Astrocyte (in vitro differentiated cells and primary cell): Measurements from ENCODE around the gene PLD3.

Experiments used
- CTCF ChIP-seq: IDR thresholded peaks from 2 replicates; pipeline ENCODE4 v1.5.1; 2011; ENCODE audit warnings: low read depth, mild to moderate bottlenecking, inconsistent platforms, low read length, moderate library complexity; ENCODE audit not compliant: insufficient read depth
- EZH2 ChIP-seq: IDR thresholded peaks from 2 replicates; pipeline ENCODE4 v1.6.1; 2012; ENCODE audit warnings: mild to moderate bottlenecking, low read length, inconsistent platforms; ENCODE audit not compliant: insufficient read depth

DNA sequence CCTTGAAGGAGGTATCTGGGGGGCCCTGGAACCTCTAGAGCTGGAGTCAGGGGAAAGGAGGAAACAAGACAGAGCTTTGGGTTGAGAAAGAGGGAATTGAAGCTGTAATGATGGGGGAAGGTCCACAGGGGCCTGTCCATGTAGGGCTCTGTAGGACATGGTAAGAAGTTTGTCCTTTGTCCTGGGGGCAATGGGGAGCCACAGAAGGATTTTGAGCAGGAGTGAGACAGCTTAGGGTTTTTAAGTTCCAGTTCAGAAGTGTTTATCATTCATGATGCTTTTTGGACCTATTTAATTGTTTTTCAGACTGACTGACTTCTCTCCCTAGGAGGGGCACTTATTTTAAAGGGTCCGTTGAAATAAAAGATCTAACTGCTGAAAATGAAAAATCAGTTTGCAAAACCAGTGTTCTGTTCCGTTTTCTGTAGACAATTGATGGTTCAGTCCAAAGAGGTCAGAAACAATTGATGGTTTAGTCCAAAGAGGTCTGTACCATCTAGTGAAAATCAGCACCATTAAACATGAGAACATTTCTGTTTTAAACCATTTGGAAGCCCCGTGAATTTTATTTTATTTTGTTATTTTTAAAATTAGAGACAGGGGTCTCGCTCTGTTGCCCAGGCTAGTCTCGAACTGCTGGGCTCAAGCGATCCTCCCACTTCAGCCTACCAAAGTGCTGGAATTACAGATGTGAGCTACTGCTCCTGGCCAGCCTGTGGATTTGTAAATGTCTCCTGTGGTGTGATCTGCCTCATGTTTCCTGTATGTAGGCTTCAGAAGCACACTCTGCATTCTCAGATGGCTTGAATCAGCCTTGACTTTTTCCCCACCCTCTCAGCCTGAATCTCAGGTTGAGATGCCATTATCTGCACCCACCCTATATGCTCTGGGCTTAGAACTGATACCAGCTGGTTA is 8.4 kb downstream of the PLD3 start:
- TF ChIP-seq EZH2, result no peak
- TF ChIP-seq CTCF, result no peak
